HG02623 (cell line): ENCODE data around the gene ATG4B.

Experiments
- ATAC-seq: cut with Tn5 transposase; IDR thresholded peaks from one replicate; pipeline ENCODE4 v1.9.1; 2021; ENCODE audit warnings: moderate library complexity; ENCODE audit not compliant: unreplicated experiment

ATG4B gene

GRCh38 chr2:241612156-241613016 lies 25.1 kb upstream of the ATG4B start:
- no peak for ATAC-seq

DNA sequence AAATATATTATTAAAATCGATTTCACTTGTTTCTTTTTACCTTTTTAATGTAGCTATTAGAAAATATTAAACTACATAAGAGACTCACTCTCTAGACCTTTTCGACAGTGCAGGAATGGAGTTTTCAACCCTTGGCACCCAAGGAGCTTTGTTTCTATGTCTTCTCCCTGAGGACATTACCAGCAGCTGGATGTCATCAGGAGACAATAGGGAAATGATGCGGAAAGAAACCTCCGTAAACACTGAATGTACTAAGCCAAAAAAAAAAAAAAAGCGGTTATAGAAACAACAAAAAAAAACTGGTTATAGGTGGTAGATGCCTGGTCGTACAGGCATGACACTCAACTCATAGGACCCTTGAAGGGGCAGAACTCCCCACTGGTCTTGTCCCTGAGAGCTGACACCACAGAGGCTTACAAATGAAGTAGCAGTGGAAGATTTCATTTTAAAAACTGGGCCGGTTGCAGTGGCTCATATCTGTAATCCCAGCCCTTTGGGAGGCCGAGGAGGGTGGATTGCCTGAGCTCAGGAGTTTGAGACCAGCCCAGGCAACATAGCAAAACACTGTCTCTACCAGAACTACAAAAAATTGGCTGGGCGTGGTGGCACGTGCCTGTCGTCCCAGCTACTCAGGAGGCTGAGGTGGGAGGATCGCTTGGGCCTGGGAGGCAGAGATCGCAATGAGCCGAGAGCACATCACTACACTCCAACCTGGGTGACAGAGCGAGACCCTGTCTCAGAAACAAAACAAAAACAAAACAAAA lies 24.3 kb upstream of the ATG4B start:
- ATAC-seq, result no peak

DNA sequence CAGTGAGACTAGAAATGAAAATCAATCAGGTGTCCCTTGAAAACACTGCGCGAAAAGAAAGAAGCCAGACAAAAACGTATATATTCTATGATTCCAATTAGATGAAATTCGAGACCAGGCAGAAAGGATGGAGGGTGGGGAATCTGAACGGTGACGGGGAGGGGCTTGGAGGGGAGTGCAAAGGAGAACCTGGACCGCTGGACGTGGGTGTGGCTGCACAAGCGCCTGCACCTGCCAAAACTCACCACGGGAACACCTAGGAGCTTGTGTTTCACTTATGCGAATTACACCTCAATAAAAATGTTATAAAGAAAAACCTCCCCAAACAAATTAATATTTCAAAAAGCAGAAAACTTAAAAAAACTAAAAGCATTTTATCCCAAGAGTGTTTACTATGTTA lies 22.5 kb upstream of the ATG4B start:
- no peak for ATAC-seq

DNA sequence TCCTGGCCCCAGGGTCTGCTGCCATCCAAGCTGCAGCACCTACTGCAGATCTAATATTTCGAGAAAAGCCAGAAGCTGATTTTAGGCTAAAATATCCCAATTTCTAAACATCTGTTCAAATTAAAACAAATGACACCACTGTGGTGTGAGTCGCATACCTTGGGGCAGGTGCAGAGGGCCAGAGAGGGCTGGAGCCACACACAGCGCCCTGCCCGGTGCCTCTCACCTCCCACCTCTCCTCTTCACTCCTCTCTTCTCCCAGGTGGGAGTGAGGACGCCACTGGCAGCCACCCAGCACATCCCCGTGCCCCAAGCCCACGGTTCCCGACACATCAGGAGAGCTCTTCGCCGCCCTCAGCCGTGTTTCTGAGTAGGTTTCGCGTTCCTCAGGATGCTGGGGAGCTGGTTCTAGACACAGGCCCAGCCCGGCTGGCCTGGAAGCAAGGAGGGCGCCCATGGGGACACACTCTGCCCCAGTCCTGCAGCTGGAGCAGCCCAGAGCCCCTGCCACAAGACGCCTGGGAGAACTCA lies 21.9 kb upstream of the ATG4B start:
- ATAC-seq, result no peak

- no peak for ATAC-seq
Observed at GRCh38 chr2:241616168-241617125, 21.0 kb upstream of the ATG4B start.

DNA sequence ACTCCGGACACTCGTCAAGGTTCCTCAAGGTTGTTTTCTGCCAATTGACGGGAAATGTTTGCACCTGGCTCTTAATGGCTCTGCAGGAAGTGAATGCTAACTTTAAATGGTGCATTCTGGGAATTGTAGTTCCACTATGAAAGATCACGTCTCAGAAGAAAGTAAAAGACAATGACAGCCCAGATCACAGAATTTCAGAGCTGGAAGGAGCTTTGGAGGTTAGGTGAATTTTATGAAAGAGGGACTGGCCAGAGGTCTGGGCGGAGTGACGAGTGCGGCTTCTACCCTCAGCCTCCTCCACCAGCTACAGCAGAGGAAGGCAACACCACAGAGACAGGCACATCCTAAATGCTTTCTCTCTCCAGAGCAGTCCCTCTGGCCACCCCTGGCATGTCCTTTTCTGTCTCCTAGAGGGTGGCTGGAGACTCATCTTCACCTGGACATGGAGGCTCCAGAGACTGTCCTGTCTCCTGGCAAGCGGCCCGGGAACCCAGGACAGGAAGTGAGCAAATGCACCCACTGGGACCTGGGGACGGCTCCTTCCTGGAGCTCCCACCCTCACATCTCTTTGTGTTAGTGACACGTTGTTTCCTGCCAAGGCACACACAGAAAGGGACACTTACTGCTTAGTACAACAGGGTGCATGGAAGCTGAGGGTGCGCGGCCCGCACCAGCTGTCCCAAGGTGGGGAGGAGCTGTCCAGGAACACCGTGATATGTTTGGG lies 19.9 kb upstream of the ATG4B start:
- ATAC-seq, result no peak

GRCh38 chr2:241618296-241618805 lies 19.1 kb upstream of the ATG4B start:
- no peak for ATAC-seq

- ATAC-seq, result no peak
Observed at GRCh38 chr2:241618829-241619228, 18.7 kb upstream of the ATG4B start.

GRCh38 chr2:241619597-241620418 lies 17.7 kb upstream of the ATG4B start:
- no peak for ATAC-seq

GRCh38 chr2:241620419-241620769 lies 17.1 kb upstream of the ATG4B start:
- ATAC-seq, result no peak

DNA sequence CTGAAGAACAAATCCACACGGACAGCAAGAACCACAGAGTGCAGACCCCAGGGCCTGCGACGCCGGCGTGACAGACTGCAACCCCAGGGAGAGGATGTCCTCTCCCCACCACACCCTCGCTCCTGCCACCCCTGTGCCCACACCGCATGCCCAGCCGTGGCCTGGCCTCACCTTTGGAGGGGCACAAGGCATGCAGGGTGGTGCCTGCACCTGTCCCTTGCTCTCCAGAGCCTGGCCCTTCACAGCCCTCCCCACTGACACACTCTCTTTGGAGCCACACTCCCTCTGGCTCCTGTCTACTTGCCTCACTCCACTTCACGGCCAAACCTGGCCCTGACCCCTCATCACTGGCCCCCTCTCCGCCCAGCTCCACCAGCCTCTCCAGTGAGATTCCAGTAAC lies 9.8 kb upstream of the ATG4B start:
- ATAC-seq, result no peak

DNA sequence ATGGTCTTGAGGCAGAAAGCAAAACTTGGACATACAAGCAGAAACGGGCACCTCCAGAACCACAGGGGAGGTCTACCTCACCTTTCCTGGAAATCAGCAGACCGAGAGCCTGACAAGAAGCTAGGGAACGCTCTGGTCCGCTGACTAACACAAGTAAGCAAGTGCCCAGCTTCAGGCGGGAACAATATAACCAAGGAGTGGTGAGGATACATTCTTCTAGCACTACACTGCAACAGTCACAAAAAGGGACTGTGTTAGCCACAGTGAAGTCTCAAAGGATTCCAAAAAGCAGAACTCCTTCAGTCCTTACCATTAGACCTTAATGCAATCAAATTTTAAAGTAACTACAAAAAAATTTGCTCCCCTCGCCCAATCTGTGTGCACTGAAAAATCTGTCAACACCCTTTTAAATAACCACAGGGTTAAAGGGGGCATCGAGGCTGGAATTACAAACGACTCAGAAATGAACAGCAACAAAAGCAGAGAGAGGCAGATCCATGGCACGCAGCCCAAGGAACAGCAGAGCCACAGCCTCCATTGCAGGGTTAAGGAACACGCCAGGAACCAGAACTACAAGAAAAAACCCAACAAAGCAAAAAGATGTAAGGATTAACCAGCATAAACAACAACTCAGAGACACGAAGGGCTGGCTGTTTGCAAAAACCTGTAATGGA lies 7.6 kb upstream of the ATG4B start:
- no peak for ATAC-seq

- ATAC-seq, result no peak
Observed at GRCh38 chr2:241632478-241633325, 4.8 kb upstream of the ATG4B start.

- no peak for ATAC-seq
Observed at GRCh38 chr2:241633561-241633960, 3.9 kb upstream of the ATG4B start.

- no peak for ATAC-seq
Observed at GRCh38 chr2:241635756-241636155, 1.7 kb upstream of the ATG4B start.

DNA sequence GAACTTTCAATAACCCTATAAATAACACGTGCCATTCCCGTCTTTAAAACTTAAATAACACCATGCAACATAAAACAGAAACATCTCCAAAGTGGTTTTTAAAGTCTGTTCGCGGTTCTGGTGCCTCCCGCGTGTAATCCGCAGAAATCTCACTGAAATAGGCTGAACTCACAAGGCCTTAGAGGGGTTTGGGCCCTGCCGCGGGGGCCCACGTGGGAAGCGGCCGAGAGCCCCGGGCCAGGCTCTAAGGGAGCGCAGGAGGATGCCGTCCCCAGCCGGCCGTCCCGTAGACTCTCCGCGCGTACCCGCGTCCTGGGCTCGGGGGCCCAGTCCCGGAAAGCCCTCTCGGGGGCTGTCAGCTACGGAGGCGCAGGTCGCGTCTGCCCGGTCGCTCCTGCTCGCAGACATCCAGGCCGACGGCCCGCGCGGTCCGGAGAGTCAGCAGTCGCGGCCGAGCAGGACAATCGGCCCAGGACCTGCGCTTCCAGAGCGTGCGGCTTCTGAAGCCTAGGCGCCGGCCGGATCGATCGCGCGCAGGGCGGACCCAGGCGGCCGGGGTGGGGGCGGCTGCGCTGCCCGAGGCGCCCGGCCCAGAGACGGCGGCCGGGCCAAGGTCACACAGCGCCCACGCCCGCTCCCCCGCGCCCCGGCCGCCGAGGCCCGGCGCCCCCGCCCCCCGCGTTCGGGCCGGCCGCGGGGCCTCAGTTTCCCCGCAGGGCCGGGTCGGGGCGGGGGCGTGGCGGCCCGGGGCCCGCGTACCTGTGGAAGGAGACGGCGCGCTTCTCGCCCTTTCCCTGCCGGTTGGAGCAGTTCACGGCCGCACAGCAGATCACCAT lies 1.1 kb upstream of the ATG4B start:
- ATAC-seq, result peak; percentile 20
